ENCODE measurements around the gene CNGA2.
A peak's percentile ranks its signal among the peaks of the same experiment; 100 is the strongest.

Gene CNGA2

DNA sequence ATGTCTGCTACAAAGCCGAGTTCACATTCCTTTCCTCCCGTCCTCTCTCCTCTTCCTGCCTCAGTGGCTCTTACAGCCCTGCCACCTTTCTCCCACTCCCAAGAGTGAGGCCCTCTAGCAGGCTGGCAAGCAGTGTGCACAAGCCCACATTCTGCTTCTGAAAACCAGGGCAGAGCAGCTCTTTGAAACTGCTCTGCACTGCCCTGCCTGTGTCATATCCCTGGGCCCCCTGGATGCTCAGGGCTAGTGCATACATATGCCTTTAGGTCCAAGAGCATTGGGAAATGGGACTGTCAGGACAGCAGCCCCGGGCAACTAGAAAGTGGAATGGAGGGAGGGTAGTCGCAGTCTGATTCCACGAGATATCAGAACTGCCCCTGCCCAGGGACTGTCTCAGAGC, 42.4 kb downstream of the CNGA2 start:
- in situ Hi-C loops (cut with HindIII; ENCODE audit: low pct_ligation_motif_present, low sequenced_read_pairs), result no loop called here
- no peaks in the 10 kb centered on the region for H3K36me3 ChIP-seq (replicated peaks)
- no peak overlapping the region for H3K4me3 ChIP-seq (ENCODE audit: low read depth, low read length)
- no peak overlapping the region for H3K27ac ChIP-seq
- DNase-seq, result no peak
- no peak for TF ChIP-seq CTCF (IDR thresholded peaks at IDR 0.05; ENCODE audit: low read depth, low read length, missing control alignments)
- H3K27me3 ChIP-seq (replicated peaks), result no peaks in the 10 kb centered on the region

DNA sequence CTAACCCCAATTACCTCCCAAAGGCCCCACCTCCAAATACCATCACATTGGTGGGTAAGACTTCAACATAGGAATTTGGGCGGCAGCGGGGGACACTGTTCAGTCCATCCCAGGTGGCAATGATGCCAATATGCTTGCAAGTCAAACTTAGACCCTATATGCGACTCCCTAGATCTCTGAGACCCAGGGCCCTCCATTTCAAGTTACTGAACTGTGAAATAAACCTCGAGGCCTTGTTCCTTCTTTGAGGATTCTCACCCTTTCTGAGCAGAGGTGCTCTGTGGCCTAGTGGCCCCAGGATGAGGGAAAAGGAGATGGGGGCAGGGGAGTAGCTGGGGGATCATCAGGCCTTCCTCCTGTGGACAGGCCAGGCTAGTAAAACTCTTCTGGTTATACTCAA, 44.7 kb downstream of the CNGA2 start:
- in situ Hi-C loops (cut with HindIII; ENCODE audit: low pct_ligation_motif_present, low sequenced_read_pairs), result no loop called here
- no peak overlapping the region for H3K27ac ChIP-seq

DNA sequence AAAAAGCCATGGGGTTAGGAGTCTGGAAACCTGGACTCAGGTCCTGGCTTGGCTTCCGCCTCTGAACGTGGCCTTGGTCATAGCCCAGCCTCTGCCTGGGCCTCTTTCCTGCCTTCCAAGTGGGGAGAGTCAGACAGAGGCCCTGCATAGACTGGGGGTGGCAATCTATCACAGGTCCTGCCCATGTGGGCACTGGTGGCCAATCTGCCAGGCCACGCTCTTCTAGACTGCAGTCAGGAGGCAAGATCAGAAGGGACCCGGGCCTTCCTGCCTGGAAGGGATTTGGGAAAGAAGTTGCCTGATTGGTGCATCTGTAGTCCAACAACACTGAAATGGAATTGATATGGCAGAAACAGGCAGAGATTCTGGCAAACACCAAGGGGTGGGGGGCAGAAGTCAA, 46.1 kb downstream of the CNGA2 start:
- H3K4me3 ChIP-seq (ENCODE audit: low read depth, low read length), result no peak overlapping the region
- H3K27ac ChIP-seq, result no peak overlapping the region
- no peaks in the 10 kb centered on the region for H3K27me3 ChIP-seq (replicated peaks)
- in situ Hi-C loops (cut with HindIII; ENCODE audit: low pct_ligation_motif_present, low sequenced_read_pairs), result no loop called here
- H3K36me3 ChIP-seq (replicated peaks), result no peaks in the 10 kb centered on the region
- TF ChIP-seq CTCF (IDR thresholded peaks at IDR 0.05; ENCODE audit: low read depth, low read length, missing control alignments), result no peak
- DNase-seq, result no peak

More for the DNA sequence above, 44.7 kb downstream of the CNGA2 start:
- no peaks in the 10 kb centered on the region for H3K27me3 ChIP-seq (replicated peaks)
- no peaks in the 10 kb centered on the region for H3K36me3 ChIP-seq (replicated peaks)
- no peak for TF ChIP-seq CTCF (IDR thresholded peaks at IDR 0.05; ENCODE audit: low read depth, low read length, missing control alignments)
- no peak for DNase-seq
- H3K4me3 ChIP-seq (ENCODE audit: low read depth, low read length), result no peak overlapping the region

DNA sequence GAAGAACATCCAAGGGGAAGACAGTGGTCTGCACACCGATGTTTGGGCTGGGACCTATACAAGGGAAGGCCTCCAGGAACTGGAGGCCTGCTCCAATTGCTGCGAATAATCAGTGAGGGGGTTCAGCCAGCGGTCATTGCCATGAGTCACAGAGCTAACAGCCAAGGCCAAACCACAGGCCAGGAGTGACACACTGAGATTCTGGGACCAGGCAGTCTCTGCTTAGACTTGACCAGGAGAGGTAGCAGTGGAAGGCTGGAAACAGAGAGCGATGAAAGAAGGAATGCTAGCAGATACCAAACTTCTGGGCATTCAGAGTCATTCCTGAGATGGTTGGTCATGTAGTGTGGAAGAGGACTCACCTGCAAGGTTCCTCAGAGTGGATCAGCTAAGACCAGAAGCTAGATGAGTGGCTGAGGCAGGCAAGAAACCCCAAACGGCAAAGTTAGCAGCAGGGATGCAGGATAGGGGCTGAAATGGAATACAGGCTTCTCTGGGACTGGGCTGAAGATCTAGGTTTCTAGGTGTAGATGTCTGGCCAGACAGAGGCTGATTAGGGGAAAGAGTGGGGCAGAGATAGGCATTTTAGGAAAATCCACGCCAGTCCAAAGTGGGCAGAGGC, 54.7 kb downstream of the CNGA2 start:
- in situ Hi-C loops (cut with HindIII; ENCODE audit: low pct_ligation_motif_present, low sequenced_read_pairs), result no loop called here
- H3K27ac ChIP-seq, result peak overlapping the region; percentile 78
- no peaks in the 10 kb centered on the region for H3K27me3 ChIP-seq (replicated peaks)
- no peak overlapping the region for H3K4me3 ChIP-seq (ENCODE audit: low read depth, low read length)
- H3K36me3 ChIP-seq (replicated peaks), result no peaks in the 10 kb centered on the region
- no peak for TF ChIP-seq CTCF (IDR thresholded peaks at IDR 0.05; ENCODE audit: low read depth, low read length, missing control alignments)
- peak; percentile 94 for DNase-seq

- Histone ChIP-seq H3K4me3 (ENCODE audit: low read depth, low read length) (no peak overlapping the region), H3K27ac (peak overlapping the region; percentile 12), H3K36me3 (replicated peaks) (no peaks in the 10 kb centered on the region), H3K27me3 (replicated peaks) (no peaks in the 10 kb centered on the region)
- TF ChIP-seq CTCF (IDR thresholded peaks at IDR 0.05; ENCODE audit: low read depth, low read length, missing control alignments), result no peak
- DNase-seq, result no peak
- in situ Hi-C loops (cut with HindIII; ENCODE audit: low pct_ligation_motif_present, low sequenced_read_pairs), result no loop called here
These were observed 56.1 kb downstream of the CNGA2 start for GRCh38 chrX:151790481-151791160.

Measured in brain microvascular endothelial cell (primary cell).